GM10266 (cell line): Measurements from ENCODE around the gene PIMREG.

Source experiments
- DNase-seq: peaks from one replicate; pipeline ENCODE4 v3.0.0; 2012; ENCODE audit errors: extremely low spot score
- TF ChIP-seq, protein P1 (sequence below): IDR thresholded peaks from 2 replicates; pipeline ENCODE4 v1.5.1; 2012; ENCODE audit warnings: mild to moderate bottlenecking, low read depth; ENCODE audit not compliant: control insufficient read depth, insufficient read depth; ENCODE audit errors: missing control alignments

Gene PIMREG

GRCh38 chr17:6462692-6463091 is 18.4 kb downstream of the PIMREG start:
- no peak for DNase-seq
- TF ChIP-seq, protein P1, sequence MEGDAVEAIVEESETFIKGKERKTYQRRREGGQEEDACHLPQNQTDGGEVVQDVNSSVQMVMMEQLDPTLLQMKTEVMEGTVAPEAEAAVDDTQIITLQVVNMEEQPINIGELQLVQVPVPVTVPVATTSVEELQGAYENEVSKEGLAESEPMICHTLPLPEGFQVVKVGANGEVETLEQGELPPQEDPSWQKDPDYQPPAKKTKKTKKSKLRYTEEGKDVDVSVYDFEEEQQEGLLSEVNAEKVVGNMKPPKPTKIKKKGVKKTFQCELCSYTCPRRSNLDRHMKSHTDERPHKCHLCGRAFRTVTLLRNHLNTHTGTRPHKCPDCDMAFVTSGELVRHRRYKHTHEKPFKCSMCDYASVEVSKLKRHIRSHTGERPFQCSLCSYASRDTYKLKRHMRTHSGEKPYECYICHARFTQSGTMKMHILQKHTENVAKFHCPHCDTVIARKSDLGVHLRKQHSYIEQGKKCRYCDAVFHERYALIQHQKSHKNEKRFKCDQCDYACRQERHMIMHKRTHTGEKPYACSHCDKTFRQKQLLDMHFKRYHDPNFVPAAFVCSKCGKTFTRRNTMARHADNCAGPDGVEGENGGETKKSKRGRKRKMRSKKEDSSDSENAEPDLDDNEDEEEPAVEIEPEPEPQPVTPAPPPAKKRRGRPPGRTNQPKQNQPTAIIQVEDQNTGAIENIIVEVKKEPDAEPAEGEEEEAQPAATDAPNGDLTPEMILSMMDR: no peak

- no peak for DNase-seq
- TF ChIP-seq, protein P1: no peak
Observed at GRCh38 chr17:6463616-6464445, 19.6 kb downstream of the PIMREG start.

DNA sequence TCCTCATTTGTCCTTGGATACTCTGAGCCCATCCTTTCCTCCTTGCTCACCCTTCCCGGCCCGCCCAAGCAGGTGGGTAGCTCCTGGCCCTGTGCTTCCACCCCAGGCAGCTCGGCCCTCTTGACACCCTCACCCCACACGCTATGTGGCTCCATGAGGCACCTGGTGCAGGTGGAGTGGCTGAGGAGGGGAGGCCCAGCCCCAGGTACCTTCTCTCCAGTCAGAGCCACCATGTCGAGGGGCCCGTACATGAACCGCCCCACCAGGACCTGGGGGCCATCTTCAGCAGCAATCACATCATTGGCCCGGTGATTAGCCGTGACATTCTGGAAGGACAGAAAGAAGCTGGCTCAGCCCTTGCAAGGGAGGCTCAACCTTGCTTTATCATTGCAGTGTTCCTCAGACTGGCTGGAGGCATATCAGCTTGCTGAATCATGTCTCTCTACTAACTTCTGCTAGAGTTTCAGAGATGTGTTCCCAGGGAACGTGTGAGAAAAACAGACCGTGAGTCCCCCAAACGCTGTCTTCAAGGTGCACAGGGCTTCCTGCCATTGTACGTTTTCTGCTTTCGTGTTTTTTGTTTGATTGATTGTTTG is 20.3 kb downstream of the PIMREG start:
- TF ChIP-seq, protein P1: no peak
- no peak for DNase-seq

GRCh38 chr17:6465206-6466003 is 21.1 kb downstream of the PIMREG start:
- DNase-seq: no peak
- TF ChIP-seq, protein P1: no peak

- no peak for DNase-seq
- TF ChIP-seq, protein P1: no peak
Observed at GRCh38 chr17:6467567-6467966, 23.3 kb downstream of the PIMREG start.

DNA sequence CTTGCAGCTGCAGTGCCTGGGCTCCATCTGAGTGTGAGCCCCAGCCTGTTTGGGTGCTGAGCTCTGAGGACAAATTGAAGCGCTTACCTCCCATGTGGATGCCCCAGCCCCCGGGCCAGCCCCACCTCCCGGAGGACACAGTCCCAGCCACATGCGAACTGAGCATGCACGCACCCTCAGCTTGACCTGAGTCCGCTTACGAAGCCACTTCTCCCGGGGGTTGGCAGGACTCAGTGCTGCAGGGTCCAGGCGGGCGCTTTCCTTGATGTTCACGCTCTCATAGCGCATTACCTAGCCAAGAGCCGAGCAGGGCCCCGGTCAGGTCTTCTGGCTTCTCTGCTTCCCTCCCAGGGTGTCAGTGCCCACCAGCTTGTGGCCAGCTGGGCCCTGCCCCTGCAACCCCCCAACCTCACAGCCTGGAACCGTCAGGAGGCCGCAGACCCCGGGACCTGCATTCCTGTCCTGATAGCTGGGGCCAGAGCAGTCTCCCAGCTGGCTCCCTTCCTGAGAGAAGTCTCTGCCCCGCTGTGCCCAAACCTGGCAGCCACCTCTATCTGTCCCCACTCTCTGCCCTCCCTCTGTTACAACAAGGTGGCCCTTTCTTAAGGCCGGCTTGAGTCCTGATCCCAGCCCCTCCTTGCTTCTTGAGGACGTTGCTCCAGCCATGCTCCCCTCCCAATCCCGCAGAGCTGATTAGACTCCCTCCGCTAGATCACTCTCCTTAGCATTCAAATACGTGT is 24.0 kb downstream of the PIMREG start:
- TF ChIP-seq, protein P1: no peak

More for the DNA sequence above, 24.0 kb downstream of the PIMREG start:
- no peak for DNase-seq
